GM19239 (cell line): ENCODE results near the gene CDC42BPA.

Experiments used
- DNase-seq: peaks from one replicate; pipeline ENCODE4 v3.0.0; 2011; ENCODE audit warnings: low spot score; ENCODE audit not compliant: insufficient read length
- FAIRE-seq: peaks from 2 replicates; lab custom pipeline; 2011; peaks lifted over from hg19 to GRCh38; lab: Jason Lieb, UNC

Gene CDC42BPA

GRCh38 chr1:226987179-226987536, 331.1 kb downstream of the CDC42BPA start:
- FAIRE-seq (no peak), DNase-seq (no peak)

GRCh38 chr1:226986496-226987178, 331.7 kb downstream of the CDC42BPA start:
- no peak for FAIRE-seq

GRCh38 chr1:226985839-226986463, 332.3 kb downstream of the CDC42BPA start:
- DNase-seq, result no peak
- FAIRE-seq, result no peak

More at GRCh38 chr1:226986496-226987178, 331.7 kb downstream of the CDC42BPA start:
- no peak for DNase-seq

- DNase-seq, result no peak
- FAIRE-seq, result no peak
These were observed 333.0 kb downstream of the CDC42BPA start for GRCh38 chr1:226985239-226985838.

- DNase-seq (no peak), FAIRE-seq (no peak)
These were observed 333.6 kb downstream of the CDC42BPA start for GRCh38 chr1:226984521-226985238.

GRCh38 chr1:226983992-226984364, 334.3 kb downstream of the CDC42BPA start:
- DNase-seq, result no peak
- FAIRE-seq, result no peak

- FAIRE-seq (no peak), DNase-seq (no peak)
These were observed 334.9 kb downstream of the CDC42BPA start for GRCh38 chr1:226983247-226983991.

- no peak for FAIRE-seq
These were observed 335.7 kb downstream of the CDC42BPA start for GRCh38 chr1:226982451-226983177.

GRCh38 chr1:226981838-226982237, 336.5 kb downstream of the CDC42BPA start:
- FAIRE-seq (no peak), DNase-seq (no peak)

More at GRCh38 chr1:226982451-226983177, 335.7 kb downstream of the CDC42BPA start:
- no peak for DNase-seq

GRCh38 chr1:226981386-226981817, 336.9 kb downstream of the CDC42BPA start:
- FAIRE-seq (no peak), DNase-seq (no peak)

- FAIRE-seq (no peak), DNase-seq (no peak)
These were observed 337.5 kb downstream of the CDC42BPA start for GRCh38 chr1:226980565-226981385.

GRCh38 chr1:226980122-226980560, 338.2 kb downstream of the CDC42BPA start:
- FAIRE-seq (no peak), DNase-seq (no peak)

- DNase-seq (no peak), FAIRE-seq (no peak)
These were observed 338.7 kb downstream of the CDC42BPA start for GRCh38 chr1:226979517-226980121.

GRCh38 chr1:226979115-226979516, 339.2 kb downstream of the CDC42BPA start:
- FAIRE-seq, result no peak
- no peak for DNase-seq

GRCh38 chr1:226978432-226979114, 339.7 kb downstream of the CDC42BPA start:
- DNase-seq (no peak), FAIRE-seq (no peak)

GRCh38 chr1:226977643-226978431, 340.5 kb downstream of the CDC42BPA start:
- FAIRE-seq, result no peak

More at GRCh38 chr1:226977643-226978431, 340.5 kb downstream of the CDC42BPA start:
- no peak for DNase-seq
